Stomach (tissue), 4 donors: Measurements from ENCODE around the gene THSD7A.

Experiments
- EP300 ChIP-seq: sonication (generic); formaldehyde crosslinking; IDR thresholded peaks from one replicate; pipeline ENCODE4 v1.6.1; 2017; ENCODE audit warnings: antibody characterized with exemption
- POLR2A ChIP-seq, 4 donors: fragments of 450-650 bp; IDR thresholded peaks; one replicate each; pipeline ENCODE4 v1.6.1; 2016; ENCODE audit warnings: antibody characterized with exemption in 4 of 4, control low read depth in 2 of 4, mild to moderate bottlenecking in 1 of 4, moderate library complexity in 1 of 4
- POLR2AphosphoS5 ChIP-seq, 3 donors: sonication (generic); formaldehyde crosslinking; IDR thresholded peaks; one replicate each; pipeline ENCODE4 v1.6.1; 2016; ENCODE audit warnings: antibody characterized with exemption in 3 of 3
- TF ChIP-seq, protein P1 (sequence below), 7 experiments: fragments of 450-650 bp in 4 of 7; fragments of 200-600 bp in 3 of 7; sonication (generic) in 3 of 7; IDR thresholded peaks; one replicate each; pipeline ENCODE4 v1.5.1; 2016 to 2019; ENCODE audit warnings: antibody characterized with exemption in 7 of 7, control low read depth in 2 of 7, mild to moderate bottlenecking in 1 of 7

DNA sequence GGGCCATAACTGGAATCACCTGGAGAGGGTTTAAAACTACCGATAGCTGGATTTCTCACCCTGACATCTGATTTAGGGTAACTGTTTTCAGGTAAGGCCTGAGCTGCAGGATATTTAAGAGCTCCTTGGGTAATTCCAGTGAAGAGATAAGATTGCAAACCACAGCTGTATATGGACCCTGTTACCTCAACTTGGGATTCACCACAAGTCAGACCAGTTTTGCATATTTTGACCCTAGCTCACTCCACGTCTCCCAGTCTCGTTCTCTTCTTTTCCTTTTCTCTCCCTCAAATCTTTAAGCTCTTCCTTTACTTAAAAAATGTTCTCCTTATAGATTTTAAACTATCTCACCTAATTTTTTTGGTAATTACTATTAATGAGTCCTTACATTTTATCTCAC, 264.4 kb downstream of the THSD7A start:
- TF ChIP-seq POLR2A (IDR thresholded peaks at IDR 0.05) (no peak), POLR2AphosphoS5 (IDR thresholded peaks at IDR 0.05) (no peak), EP300 (no peak)
- TF ChIP-seq, protein P1, sequence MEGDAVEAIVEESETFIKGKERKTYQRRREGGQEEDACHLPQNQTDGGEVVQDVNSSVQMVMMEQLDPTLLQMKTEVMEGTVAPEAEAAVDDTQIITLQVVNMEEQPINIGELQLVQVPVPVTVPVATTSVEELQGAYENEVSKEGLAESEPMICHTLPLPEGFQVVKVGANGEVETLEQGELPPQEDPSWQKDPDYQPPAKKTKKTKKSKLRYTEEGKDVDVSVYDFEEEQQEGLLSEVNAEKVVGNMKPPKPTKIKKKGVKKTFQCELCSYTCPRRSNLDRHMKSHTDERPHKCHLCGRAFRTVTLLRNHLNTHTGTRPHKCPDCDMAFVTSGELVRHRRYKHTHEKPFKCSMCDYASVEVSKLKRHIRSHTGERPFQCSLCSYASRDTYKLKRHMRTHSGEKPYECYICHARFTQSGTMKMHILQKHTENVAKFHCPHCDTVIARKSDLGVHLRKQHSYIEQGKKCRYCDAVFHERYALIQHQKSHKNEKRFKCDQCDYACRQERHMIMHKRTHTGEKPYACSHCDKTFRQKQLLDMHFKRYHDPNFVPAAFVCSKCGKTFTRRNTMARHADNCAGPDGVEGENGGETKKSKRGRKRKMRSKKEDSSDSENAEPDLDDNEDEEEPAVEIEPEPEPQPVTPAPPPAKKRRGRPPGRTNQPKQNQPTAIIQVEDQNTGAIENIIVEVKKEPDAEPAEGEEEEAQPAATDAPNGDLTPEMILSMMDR (IDR thresholded peaks at IDR 0.05), result no peak
